Measurements from ENCODE around the gene RAF1. TPM values are rescaled to one million over a fixed set of nuclear protein-coding genes. Genes with fewer than 3 reads are reported as not detected.
"Not testable (repeated sequence)": the region's sequence is repeated elsewhere in the genome, so short reads cannot be mapped to it uniquely, and the experiment has no call there.

RAF1 gene
- total and polyA plus RNA-seq, 2 of the 8 experiments (the other 6 are each of a cell fraction or from before 2014, with no cell fraction given), result 103 to 118 TPM

GRCh38 chr3:12702501-12702900, 38.6 kb upstream of the RAF1 start (continued):
- TF ChIP-seq CTBP2 (IDR thresholded peaks at IDR 0.05; ENCODE audit: borderline replicate concordance, insufficient read depth, insufficient read length, low read length) (no peak), RBBP5 (IDR thresholded peaks at IDR 0.05; ENCODE audit: borderline replicate concordance, low read depth, low read length) (no peak), TEAD4 (IDR thresholded peaks at IDR 0.05; ENCODE audit: low read depth, low read length) (no peak)

- not testable (repeated sequence) for H2BK20ac ChIP-seq (ENCODE audit: low read length); H4K5ac ChIP-seq (ENCODE audit: insufficient read length, low read depth, low read length); H3K4me1 ChIP-seq (replicated peaks in 1 of 4; ENCODE audit: control insufficient read depth in 3 of 4, insufficient read depth in 4 of 4, low read length in 3 of 4); H3K23me2 ChIP-seq (ENCODE audit: low read depth, low read length); H2AK5ac ChIP-seq (ENCODE audit: low read depth, low read length); H3K18ac ChIP-seq (ENCODE audit: extremely low read depth, low read length); H2BK15ac ChIP-seq (ENCODE audit: low read length); DNase-seq (ENCODE audit: low read depth in 1 of 2, low spot score in 2 of 2); H3K9me3 ChIP-seq (ENCODE audit: insufficient read depth in 2 of 2, low read depth in 1 of 2, low read length in 1 of 2); H2BK12ac ChIP-seq (ENCODE audit: low read depth, low read length); H3K4ac ChIP-seq (replicated peaks; ENCODE audit: insufficient read length, low read depth, low read length); H3K79me2 ChIP-seq (ENCODE audit: control insufficient read depth in 1 of 2, insufficient read depth in 2 of 2, low read length in 2 of 2); H2BK120ac ChIP-seq (replicated peaks; ENCODE audit: low read depth, low read length); H4K91ac ChIP-seq (replicated peaks; ENCODE audit: insufficient read length, low read length); H3K27ac ChIP-seq (ENCODE audit: low read depth, low read length); H2AFZ ChIP-seq (ENCODE audit: low read length); H3K23ac ChIP-seq (ENCODE audit: insufficient read length); H3K79me1 ChIP-seq (ENCODE audit: low read depth, low read length); H3K4me2 ChIP-seq (ENCODE audit: insufficient read depth in 1 of 2, low read depth in 2 of 2, low read length in 2 of 2); H3K56ac ChIP-seq (replicated peaks; ENCODE audit: insufficient read length, low read depth, low read length); H3K14ac ChIP-seq (ENCODE audit: insufficient read length); FAIRE-seq; H4K20me1 ChIP-seq (replicated peaks in 1 of 2; ENCODE audit: control insufficient read depth in 1 of 2, insufficient read depth in 2 of 2, low read length in 2 of 2); H3K4me3 ChIP-seq (ENCODE audit: extremely low read depth in 1 of 4, insufficient read depth in 2 of 4, low read depth in 3 of 4, low read length in 4 of 4); H2BK5ac ChIP-seq (ENCODE audit: low read depth, low read length); H4K8ac ChIP-seq (ENCODE audit: extremely low read depth, insufficient read depth, low read length); H3K36me3 ChIP-seq (ENCODE audit: control insufficient read depth in 2 of 4, insufficient read depth in 4 of 4, low read length in 3 of 4); H3K27me3 ChIP-seq (replicated peaks in 1 of 4; ENCODE audit: control insufficient read depth in 3 of 4, extremely low read depth in 1 of 4, insufficient read depth in 3 of 4, low read length in 3 of 4); H3K9ac ChIP-seq (replicated peaks in 1 of 4; ENCODE audit: extremely low read depth in 1 of 4, low read depth in 3 of 4, low read length in 3 of 4)
- CTCF ChIA-PET (ENCODE audit: partially characterized antibody), result interaction anchor here (1.1 to 1.4 kb wide), 2 partner anchors 19 to 67 kb away, joined by 3 read pairs; no protein-coding TSS in a partner anchor
- POLR2A ChIA-PET (ENCODE audit: partially characterized antibody), result interaction anchor here (0.6 kb wide), 1 partner anchor 38 kb away, joined by 3 read pairs; no protein-coding TSS in a partner anchor
- 97% methylated on average over 7 of the region's 10 CpGs; no CpG with 5 or more reads in 1 of the 2 experiments for WGBS, 2 experiments (ENCODE audit: extremely low coverage in 1 of 2, insufficient coverage in 1 of 2, insufficient read length in 1 of 2, insufficient replicate concordance in 2 of 2, low coverage in 1 of 2, low lambda C conversion rate in 2 of 2, missing lambda C conversion rate in 1 of 2)
Observed at GRCh38 chr3:12701601-12702000, 37.7 kb upstream of the RAF1 start.
